Inflammatory macrophage treated with lipopolysaccharide for 4 hours (primary cell): Measurements from ENCODE around the gene MBOAT2.
A peak's percentile ranks its signal among the peaks of the same experiment; 100 is the strongest.

ENCODE experiments used
- DNase-seq: peaks from one replicate; pipeline ENCODE4 v3.0.0-alpha.2; 2020

MBOAT2 gene

GRCh38 chr2:9015998-9016397 is 12.5 kb upstream of the MBOAT2 start:
- DNase-seq: no peak

GRCh38 chr2:9013403-9013802 is 9.9 kb upstream of the MBOAT2 start:
- DNase-seq: no peak

- no peak for DNase-seq
These were observed 7.4 kb upstream of the MBOAT2 start for GRCh38 chr2:9010866-9011265.

GRCh38 chr2:9008951-9009664 is 5.6 kb upstream of the MBOAT2 start:
- DNase-seq: no peak

- DNase-seq: no peak
These were observed 2.9 kb upstream of the MBOAT2 start for GRCh38 chr2:9006368-9006767.

GRCh38 chr2:9004338-9005204 is 1.1 kb upstream of the MBOAT2 start:
- no peak for DNase-seq

GRCh38 chr2:9003366-9003615 is 193 bp downstream of the MBOAT2 start:
- no peak for DNase-seq

GRCh38 chr2:9002637-9003365 is 683 bp downstream of the MBOAT2 start:
- no peak for DNase-seq

- no peak for DNase-seq
These were observed 1.2 kb downstream of the MBOAT2 start for GRCh38 chr2:9002313-9002636.

GRCh38 chr2:9001778-9002177 is 1.7 kb downstream of the MBOAT2 start:
- no peak for DNase-seq

- DNase-seq: no peak
These were observed 2.3 kb downstream of the MBOAT2 start for GRCh38 chr2:9001229-9001628.

GRCh38 chr2:9000442-9000841 is 3.0 kb downstream of the MBOAT2 start:
- DNase-seq: no peak

- DNase-seq: no peak
These were observed 3.7 kb downstream of the MBOAT2 start for GRCh38 chr2:8999797-9000196.

- no peak for DNase-seq
These were observed 4.4 kb downstream of the MBOAT2 start for GRCh38 chr2:8999102-8999446.

- DNase-seq: no peak
These were observed 4.9 kb downstream of the MBOAT2 start for GRCh38 chr2:8998418-8999101.

- DNase-seq: no peak
These were observed 5.9 kb downstream of the MBOAT2 start for GRCh38 chr2:8997631-8998030.

GRCh38 chr2:8997108-8997507 is 6.4 kb downstream of the MBOAT2 start:
- DNase-seq: no peak

GRCh38 chr2:8996006-8996405 is 7.5 kb downstream of the MBOAT2 start:
- DNase-seq: peak; percentile 66

- no peak for DNase-seq
These were observed 9.1 kb downstream of the MBOAT2 start for GRCh38 chr2:8994386-8994785.

GRCh38 chr2:8993902-8994278 is 9.6 kb downstream of the MBOAT2 start:
- no peak for DNase-seq

GRCh38 chr2:8993196-8993901 is 10.1 kb downstream of the MBOAT2 start:
- no peak for DNase-seq

- DNase-seq: no peak
These were observed 10.8 kb downstream of the MBOAT2 start for GRCh38 chr2:8992643-8993042.

GRCh38 chr2:8989536-8990079 is 13.9 kb downstream of the MBOAT2 start:
- no peak for DNase-seq
